Esophagus muscularis mucosa (tissue), 4 donors: ENCODE results near the gene MAD1L1.

Experiments
- EP300 ChIP-seq: sonication (generic); formaldehyde crosslinking; IDR thresholded peaks from one replicate; pipeline ENCODE4 v1.6.1; 2017; ENCODE audit warnings: antibody characterized with exemption
- POLR2A ChIP-seq: fragments of 450-650 bp; IDR thresholded peaks from one replicate; pipeline ENCODE4 v1.6.1; 2017; ENCODE audit warnings: antibody characterized with exemption, moderate library complexity, mild to moderate bottlenecking, low read depth
- TF ChIP-seq, protein P1 (sequence below), 3 experiments: fragments of 200-600 bp in 2 of 3; fragments of 450-650 bp in 1 of 3; sonication (generic) in 2 of 3; IDR thresholded peaks; one replicate each; pipeline ENCODE4 v1.5.1; 2017 to 2019; ENCODE audit warnings: antibody characterized with exemption in 3 of 3, mild to moderate bottlenecking in 2 of 3, moderate library complexity in 1 of 3

DNA sequence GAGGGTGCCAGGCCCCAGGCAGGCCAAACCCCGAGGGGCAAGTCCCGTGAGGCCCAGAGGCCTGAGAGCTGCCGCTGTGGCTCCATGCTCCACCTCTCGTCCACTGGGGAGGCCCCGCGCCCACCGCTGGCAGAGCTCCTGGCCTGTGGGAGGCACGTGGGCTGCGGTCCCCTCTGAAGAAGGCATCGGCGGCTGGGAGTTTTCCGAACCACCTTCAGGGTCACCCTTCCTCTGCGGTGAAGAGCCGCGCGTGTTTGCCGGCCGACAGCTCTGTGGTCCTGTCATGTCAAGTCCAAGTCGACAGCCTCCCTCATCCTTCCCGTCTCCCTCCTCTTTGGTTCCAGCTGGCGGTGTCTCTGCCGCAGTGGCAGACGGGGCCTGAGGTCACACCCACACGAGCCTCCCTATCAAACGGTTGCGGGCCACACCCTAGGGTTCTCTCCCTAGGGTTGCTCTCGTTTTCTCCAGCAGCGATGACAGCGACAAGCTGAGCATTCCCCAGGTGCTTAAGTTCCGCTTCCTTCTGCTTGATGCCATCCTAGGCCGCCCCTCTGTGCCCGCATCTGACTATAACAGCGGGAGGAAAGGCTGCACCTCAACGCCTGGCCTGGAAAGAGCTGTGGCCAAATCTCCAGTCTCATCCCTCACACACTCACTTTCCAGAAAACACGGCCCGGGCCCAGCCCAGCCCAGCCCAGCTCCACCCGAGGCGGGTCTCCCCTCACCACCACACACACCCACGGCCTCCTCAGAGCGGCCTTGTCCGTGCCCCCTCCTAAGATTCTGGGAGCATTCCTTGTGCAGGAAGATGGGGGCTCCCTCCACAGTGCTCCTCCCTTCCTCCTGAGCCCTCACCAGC, 377.6 kb downstream of the MAD1L1 start:
- no peak for TF ChIP-seq EP300
- TF ChIP-seq POLR2A = no peak
- TF ChIP-seq, protein P1, sequence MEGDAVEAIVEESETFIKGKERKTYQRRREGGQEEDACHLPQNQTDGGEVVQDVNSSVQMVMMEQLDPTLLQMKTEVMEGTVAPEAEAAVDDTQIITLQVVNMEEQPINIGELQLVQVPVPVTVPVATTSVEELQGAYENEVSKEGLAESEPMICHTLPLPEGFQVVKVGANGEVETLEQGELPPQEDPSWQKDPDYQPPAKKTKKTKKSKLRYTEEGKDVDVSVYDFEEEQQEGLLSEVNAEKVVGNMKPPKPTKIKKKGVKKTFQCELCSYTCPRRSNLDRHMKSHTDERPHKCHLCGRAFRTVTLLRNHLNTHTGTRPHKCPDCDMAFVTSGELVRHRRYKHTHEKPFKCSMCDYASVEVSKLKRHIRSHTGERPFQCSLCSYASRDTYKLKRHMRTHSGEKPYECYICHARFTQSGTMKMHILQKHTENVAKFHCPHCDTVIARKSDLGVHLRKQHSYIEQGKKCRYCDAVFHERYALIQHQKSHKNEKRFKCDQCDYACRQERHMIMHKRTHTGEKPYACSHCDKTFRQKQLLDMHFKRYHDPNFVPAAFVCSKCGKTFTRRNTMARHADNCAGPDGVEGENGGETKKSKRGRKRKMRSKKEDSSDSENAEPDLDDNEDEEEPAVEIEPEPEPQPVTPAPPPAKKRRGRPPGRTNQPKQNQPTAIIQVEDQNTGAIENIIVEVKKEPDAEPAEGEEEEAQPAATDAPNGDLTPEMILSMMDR (IDR thresholded peaks at IDR 0.05) = no peak
